HEK293 (cell line): ENCODE results near the gene RXRG.

Source experiments
- CTCF ChIA-PET: fragments of 350-600 bp; formaldehyde crosslinking; extraction: SDS; loops from one replicate; lab custom pipeline; 2021; ENCODE audit warnings: antibody characterized with exemption; lab: Yijun Ruan, JAX
- POLR2A ChIA-PET: fragments of 300-600 bp; formaldehyde crosslinking; extraction: SDS; loops from one replicate; lab custom pipeline; 2020; ENCODE audit warnings: antibody characterized with exemption, inconsistent platforms; lab: Yijun Ruan, JAX
- H3K27ac ChIP-seq: fragments of 200-500 bp; sonication (Bioruptor generic); 2 replicates; pipeline ENCODE4 v1.5.1; 2014; ENCODE audit warnings: low read depth, low read length, control low read depth, inconsistent platforms; ENCODE audit errors: extremely low read depth
- H3K36me3 ChIP-seq, 2 experiments: fragments of 200-500 bp in 1 of 2; sonication (Bioruptor generic) in 1 of 2; 1 replicate in 1 of 2; 2 replicates in 1 of 2; pipeline ENCODE4 v1.5.1; 2014 to 2017; ENCODE audit warnings: inconsistent platforms in 2 of 2, low read length in 2 of 2; ENCODE audit not compliant: control insufficient read depth in 2 of 2, insufficient read depth in 1 of 2
- H3K4me1 ChIP-seq: fragments of 200-500 bp; sonication (Bioruptor generic); 2 replicates; pipeline ENCODE4 v1.5.1; 2014; ENCODE audit warnings: mild to moderate bottlenecking, low read length, inconsistent platforms; ENCODE audit not compliant: control insufficient read depth, insufficient read depth
- H3K4me3 ChIP-seq: 2 replicates; pipeline ENCODE4 v1.5.1; 2011; ENCODE audit warnings: low read depth, mild to moderate bottlenecking, control low read depth, low read length, moderate library complexity
- H3K9me3 ChIP-seq: fragments of 200-500 bp; sonication (Bioruptor generic); 2 replicates; pipeline ENCODE4 v1.5.1; 2014; ENCODE audit warnings: low read depth, low read length, inconsistent platforms; ENCODE audit not compliant: control insufficient read depth, insufficient read depth
- SCRT2 ChIP-seq: fragments of 450-650 bp; formaldehyde crosslinking; IDR thresholded peaks from 2 replicates; pipeline ENCODE4 v1.5.1; 2016; ENCODE audit warnings: missing biosample characterization, missing genetic modification characterization
- SP3 ChIP-seq: fragments of 450-650 bp; formaldehyde crosslinking; IDR thresholded peaks from 2 replicates; pipeline ENCODE4 v1.5.1; 2016; ENCODE audit warnings: missing biosample characterization, missing genetic modification characterization
- ZBTB20 ChIP-seq: fragments of 450-650 bp; formaldehyde crosslinking; IDR thresholded peaks from 2 replicates; pipeline ENCODE4 v1.5.1; 2016; ENCODE audit warnings: missing biosample characterization, missing genetic modification characterization
- ZFP69B ChIP-seq: fragments of 450-650 bp; formaldehyde crosslinking; IDR thresholded peaks from 2 replicates; pipeline ENCODE4 v1.5.1; 2016; ENCODE audit warnings: missing biosample characterization, missing genetic modification characterization
- ZNF133 ChIP-seq: fragments of 450-650 bp; formaldehyde crosslinking; IDR thresholded peaks from 2 replicates; pipeline ENCODE4 v1.5.1; 2016; ENCODE audit warnings: missing biosample characterization, missing genetic modification characterization
- ZNF138 ChIP-seq: fragments of 450-650 bp; formaldehyde crosslinking; IDR thresholded peaks from 2 replicates; pipeline ENCODE4 v1.5.1; 2016; ENCODE audit warnings: missing biosample characterization, missing genetic modification characterization, borderline replicate concordance
- ZNF174 ChIP-seq: fragments of 450-650 bp; formaldehyde crosslinking; IDR thresholded peaks from 2 replicates; pipeline ENCODE4 v1.5.0; 2017; ENCODE audit warnings: missing biosample characterization, mild to moderate bottlenecking, missing genetic modification characterization
- ZNF248 ChIP-seq: fragments of 450-650 bp; formaldehyde crosslinking; IDR thresholded peaks from 2 replicates; pipeline ENCODE4 v1.5.1; 2017; ENCODE audit warnings: missing biosample characterization, missing genetic modification characterization
- ZNF549 ChIP-seq: fragments of 450-650 bp; IDR thresholded peaks from 2 replicates; pipeline ENCODE4 v1.5.1; 2018; ENCODE audit warnings: missing biosample characterization, missing genetic modification characterization, mild to moderate bottlenecking, inconsistent platforms, moderate library complexity
- ZNF707 ChIP-seq: fragments of 450-650 bp; formaldehyde crosslinking; IDR thresholded peaks from 2 replicates; pipeline ENCODE4 v1.5.1; 2016; ENCODE audit warnings: missing biosample characterization, missing genetic modification characterization
- ZNF777 ChIP-seq: fragments of 450-650 bp; formaldehyde crosslinking; IDR thresholded peaks from 2 replicates; pipeline ENCODE4 v1.5.1; 2017; ENCODE audit warnings: missing biosample characterization, missing genetic modification characterization, borderline replicate concordance
- ZNF785 ChIP-seq: fragments of 450-650 bp; formaldehyde crosslinking; IDR thresholded peaks from 2 replicates; pipeline ENCODE4 v1.5.1; 2016; ENCODE audit warnings: missing biosample characterization, missing genetic modification characterization
- TF ChIP-seq, protein P1 (sequence below): fragments of 450-650 bp; formaldehyde crosslinking; IDR thresholded peaks from 2 replicates; pipeline ENCODE4 v1.5.1; 2016; ENCODE audit warnings: missing biosample characterization, missing genetic modification characterization
- TF ChIP-seq, protein P2 (sequence below): fragments of 450-650 bp; IDR thresholded peaks from 2 replicates; pipeline ENCODE4 v1.5.1; 2018; ENCODE audit warnings: missing biosample characterization, missing genetic modification characterization
- TF ChIP-seq, protein P3 (sequence below): fragments of 450-650 bp; formaldehyde crosslinking; IDR thresholded peaks from 2 replicates; pipeline ENCODE4 v1.5.1; 2016; ENCODE audit warnings: missing biosample characterization, missing genetic modification characterization
- TF ChIP-seq, protein P4 (sequence below): sonication (generic); formaldehyde crosslinking; IDR thresholded peaks from 2 replicates; pipeline ENCODE4 v1.8.1; 2022; ENCODE audit warnings: mild to moderate bottlenecking, moderate library complexity, missing genetic modification reagents
- TF ChIP-seq, protein P5 (sequence below): fragments of 450-650 bp; formaldehyde crosslinking; conservative IDR thresholded peaks from 2 replicates; pipeline ENCODE4 v1.5.1; 2016; ENCODE audit warnings: low read depth, missing biosample characterization, missing genetic modification characterization
- TF ChIP-seq, protein P6 (sequence below): fragments of 450-650 bp; formaldehyde crosslinking; IDR thresholded peaks from 2 replicates; pipeline ENCODE4 v1.5.1; 2016; ENCODE audit warnings: missing biosample characterization, missing genetic modification characterization

Gene RXRG

DNA sequence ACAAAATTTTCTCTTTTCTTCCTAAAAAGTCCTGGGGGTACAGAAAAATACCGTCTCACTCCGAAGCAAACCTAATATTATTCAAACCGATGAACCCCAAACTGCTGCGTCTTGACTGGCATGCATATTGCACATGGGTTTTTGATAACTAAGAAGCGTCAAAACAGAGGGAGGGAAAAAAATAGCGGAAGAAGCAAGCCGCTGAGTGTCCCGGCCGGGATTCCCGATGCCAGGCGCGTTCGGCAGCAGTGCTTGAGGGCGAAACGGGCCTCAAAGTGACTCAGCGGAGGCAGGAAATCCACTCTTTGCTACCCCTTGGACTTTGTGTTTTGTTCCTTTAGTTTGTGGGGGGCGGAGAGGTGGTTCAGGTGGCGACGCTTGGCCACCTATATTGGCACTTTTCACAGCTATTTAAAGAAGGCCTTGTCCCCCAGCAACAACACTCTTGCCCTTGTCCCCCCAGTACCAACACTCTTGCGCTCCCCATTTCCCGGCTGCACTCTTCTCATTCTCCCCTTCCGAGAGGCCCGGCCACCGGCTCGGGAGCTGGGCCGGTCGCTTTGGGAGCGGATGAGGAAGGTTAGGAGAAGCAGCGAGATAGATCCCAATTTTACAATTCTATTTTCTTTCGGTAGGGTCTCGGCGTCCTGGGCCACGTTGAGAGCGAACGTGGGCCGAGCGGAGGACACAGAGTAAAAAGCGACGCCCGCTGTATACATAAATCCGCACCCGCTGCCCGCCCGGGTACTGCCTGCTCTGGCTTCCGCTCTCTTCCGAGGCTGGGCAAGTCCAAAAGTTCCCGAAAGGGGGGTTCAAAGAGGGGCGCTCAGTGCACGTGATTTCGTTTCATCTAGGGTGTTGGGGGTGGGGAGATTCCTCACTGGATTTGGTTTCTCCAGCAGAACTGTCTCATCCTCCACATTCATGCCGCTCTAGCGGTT, 90.9 kb downstream of the RXRG start:
- no peak overlapping the region for H3K27ac ChIP-seq
- TF ChIP-seq ZFP69B (tag by site-specific recombination) (no peak), ZBTB20 (no peak), ZNF174 (tag by site-specific recombination) (no peak), SCRT2 (no peak), ZNF248 (tag by site-specific recombination) (no peak), SP3 (tag by site-specific recombination) (no peak), ZNF785 (no peak), ZNF707 (tag by site-specific recombination) (no peak), ZNF133 (tag by site-specific recombination) (no peak), ZNF138 (tag by site-specific recombination) (no peak), ZNF549 (tag by site-specific recombination) (no peak), ZNF777 (tag by site-specific recombination) (no peak)
- TF ChIP-seq, protein P1, sequence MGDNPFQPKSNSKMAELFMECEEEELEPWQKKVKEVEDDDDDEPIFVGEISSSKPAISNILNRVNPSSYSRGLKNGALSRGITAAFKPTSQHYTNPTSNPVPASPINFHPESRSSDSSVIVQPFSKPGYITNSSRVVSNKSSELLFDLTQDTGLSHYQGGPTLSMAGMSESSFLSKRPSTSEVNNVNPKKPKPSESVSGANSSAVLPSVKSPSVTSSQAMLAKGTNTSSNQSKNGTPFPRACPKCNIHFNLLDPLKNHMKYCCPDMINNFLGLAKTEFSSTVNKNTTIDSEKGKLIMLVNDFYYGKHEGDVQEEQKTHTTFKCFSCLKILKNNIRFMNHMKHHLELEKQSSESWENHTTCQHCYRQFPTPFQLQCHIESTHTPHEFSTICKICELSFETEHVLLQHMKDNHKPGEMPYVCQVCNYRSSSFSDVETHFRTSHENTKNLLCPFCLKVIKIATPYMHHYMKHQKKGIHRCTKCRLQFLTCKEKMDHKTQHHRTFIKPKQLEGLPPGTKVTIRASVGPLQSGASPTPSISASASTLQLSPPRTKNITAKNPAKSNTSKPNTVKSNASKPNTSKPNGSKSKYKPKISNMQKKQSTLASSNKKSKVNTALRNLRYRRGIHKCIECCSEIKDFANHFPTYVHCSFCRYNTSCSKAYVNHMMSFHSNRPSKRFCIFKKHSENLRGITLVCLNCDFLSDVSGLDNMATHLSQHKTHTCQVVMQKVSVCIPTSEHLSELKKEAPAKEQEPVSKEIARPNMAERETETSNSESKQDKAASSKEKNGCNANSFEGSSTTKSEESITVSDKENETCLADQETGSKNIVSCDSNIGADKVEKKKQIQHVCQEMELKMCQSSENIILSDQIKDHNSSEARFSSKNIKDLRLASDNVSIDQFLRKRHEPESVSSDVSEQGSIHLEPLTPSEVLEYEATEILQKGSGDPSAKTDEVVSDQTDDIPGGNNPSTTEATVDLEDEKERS (tag by site-specific recombination), result no peak
- TF ChIP-seq, protein P2, sequence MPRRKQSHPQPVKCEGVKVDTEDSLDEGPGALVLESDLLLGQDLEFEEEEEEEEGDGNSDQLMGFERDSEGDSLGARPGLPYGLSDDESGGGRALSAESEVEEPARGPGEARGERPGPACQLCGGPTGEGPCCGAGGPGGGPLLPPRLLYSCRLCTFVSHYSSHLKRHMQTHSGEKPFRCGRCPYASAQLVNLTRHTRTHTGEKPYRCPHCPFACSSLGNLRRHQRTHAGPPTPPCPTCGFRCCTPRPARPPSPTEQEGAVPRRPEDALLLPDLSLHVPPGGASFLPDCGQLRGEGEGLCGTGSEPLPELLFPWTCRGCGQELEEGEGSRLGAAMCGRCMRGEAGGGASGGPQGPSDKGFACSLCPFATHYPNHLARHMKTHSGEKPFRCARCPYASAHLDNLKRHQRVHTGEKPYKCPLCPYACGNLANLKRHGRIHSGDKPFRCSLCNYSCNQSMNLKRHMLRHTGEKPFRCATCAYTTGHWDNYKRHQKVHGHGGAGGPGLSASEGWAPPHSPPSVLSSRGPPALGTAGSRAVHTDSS, result no peak
- TF ChIP-seq, protein P3, sequence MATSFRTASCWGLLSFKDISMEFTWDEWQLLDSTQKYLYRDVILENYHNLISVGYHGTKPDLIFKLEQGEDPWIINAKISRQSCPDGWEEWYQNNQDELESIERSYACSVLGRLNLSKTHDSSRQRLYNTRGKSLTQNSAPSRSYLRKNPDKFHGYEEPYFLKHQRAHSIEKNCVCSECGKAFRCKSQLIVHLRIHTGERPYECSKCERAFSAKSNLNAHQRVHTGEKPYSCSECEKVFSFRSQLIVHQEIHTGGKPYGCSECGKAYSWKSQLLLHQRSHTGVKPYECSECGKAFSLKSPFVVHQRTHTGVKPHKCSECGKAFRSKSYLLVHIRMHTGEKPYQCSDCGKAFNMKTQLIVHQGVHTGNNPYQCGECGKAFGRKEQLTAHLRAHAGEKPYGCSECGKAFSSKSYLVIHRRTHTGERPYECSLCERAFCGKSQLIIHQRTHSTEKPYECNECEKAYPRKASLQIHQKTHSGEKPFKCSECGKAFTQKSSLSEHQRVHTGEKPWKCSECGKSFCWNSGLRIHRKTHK, result no peak
- TF ChIP-seq, protein P4, sequence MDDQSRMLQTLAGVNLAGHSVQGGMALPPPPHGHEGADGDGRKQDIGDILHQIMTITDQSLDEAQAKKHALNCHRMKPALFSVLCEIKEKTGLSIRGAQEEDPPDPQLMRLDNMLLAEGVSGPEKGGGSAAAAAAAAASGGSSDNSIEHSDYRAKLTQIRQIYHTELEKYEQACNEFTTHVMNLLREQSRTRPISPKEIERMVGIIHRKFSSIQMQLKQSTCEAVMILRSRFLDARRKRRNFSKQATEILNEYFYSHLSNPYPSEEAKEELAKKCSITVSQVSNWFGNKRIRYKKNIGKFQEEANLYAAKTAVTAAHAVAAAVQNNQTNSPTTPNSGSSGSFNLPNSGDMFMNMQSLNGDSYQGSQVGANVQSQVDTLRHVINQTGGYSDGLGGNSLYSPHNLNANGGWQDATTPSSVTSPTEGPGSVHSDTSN, result no peak
- TF ChIP-seq, protein P5, sequence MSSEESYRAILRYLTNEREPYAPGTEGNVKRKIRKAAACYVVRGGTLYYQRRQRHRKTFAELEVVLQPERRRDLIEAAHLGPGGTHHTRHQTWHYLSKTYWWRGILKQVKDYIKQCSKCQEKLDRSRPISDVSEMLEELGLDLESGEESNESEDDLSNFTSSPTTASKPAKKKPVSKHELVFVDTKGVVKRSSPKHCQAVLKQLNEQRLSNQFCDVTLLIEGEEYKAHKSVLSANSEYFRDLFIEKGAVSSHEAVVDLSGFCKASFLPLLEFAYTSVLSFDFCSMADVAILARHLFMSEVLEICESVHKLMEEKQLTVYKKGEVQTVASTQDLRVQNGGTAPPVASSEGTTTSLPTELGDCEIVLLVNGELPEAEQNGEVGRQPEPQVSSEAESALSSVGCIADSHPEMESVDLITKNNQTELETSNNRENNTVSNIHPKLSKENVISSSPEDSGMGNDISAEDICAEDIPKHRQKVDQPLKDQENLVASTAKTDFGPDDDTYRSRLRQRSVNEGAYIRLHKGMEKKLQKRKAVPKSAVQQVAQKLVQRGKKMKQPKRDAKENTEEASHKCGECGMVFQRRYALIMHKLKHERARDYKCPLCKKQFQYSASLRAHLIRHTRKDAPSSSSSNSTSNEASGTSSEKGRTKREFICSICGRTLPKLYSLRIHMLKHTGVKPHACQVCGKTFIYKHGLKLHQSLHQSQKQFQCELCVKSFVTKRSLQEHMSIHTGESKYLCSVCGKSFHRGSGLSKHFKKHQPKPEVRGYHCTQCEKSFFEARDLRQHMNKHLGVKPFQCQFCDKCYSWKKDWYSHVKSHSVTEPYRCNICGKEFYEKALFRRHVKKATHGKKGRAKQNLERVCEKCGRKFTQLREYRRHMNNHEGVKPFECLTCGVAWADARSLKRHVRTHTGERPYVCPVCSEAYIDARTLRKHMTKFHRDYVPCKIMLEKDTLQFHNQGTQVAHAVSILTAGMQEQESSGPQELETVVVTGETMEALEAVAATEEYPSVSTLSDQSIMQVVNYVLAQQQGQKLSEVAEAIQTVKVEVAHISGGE (tag by site-specific recombination), result no peak
- TF ChIP-seq, protein P6, sequence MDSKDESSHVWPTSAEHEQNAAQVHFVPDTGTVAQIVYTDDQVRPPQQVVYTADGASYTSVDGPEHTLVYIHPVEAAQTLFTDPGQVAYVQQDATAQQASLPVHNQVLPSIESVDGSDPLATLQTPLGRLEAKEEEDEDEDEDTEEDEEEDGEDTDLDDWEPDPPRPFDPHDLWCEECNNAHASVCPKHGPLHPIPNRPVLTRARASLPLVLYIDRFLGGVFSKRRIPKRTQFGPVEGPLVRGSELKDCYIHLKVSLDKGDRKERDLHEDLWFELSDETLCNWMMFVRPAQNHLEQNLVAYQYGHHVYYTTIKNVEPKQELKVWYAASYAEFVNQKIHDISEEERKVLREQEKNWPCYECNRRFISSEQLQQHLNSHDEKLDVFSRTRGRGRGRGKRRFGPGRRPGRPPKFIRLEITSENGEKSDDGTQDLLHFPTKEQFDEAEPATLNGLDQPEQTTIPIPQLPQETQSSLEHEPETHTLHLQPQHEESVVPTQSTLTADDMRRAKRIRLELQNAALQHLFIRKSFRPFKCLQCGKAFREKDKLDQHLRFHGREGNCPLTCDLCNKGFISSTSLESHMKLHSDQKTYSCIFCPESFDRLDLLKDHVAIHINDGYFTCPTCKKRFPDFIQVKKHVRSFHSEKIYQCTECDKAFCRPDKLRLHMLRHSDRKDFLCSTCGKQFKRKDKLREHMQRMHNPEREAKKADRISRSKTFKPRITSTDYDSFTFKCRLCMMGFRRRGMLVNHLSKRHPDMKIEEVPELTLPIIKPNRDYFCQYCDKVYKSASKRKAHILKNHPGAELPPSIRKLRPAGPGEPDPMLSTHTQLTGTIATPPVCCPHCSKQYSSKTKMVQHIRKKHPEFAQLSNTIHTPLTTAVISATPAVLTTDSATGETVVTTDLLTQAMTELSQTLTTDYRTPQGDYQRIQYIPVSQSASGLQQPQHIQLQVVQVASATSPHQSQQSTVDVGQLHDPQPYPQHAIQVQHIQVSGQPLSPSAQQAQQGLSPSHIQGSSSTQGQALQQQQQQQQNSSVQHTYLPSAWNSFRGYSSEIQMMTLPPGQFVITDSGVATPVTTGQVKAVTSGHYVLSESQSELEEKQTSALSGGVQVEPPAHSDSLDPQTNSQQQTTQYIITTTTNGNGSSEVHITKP, result no peak
- TF ChIP-seq, all 188 proteins: peak for 0
- ChIA-PET CTCF (interaction anchor here (0.7 to 2.2 kb wide), 3 partner anchors 14 to 47 kb away, joined by 4 to 19 read pairs (median 5); no protein-coding TSS in a partner anchor), POLR2A (no interaction called here)
- H3K4me3 ChIP-seq, result no peak overlapping the region
- H3K4me1 ChIP-seq, result no peaks in the 10 kb centered on the region
- H3K9me3 ChIP-seq, result no peaks in the 10 kb centered on the region
- no peaks in the 10 kb centered on the region for H3K36me3 ChIP-seq
